ENCODE data around the gene RNF151.

The RNF151 gene

GRCh38 chr16:1929578-1930337 is 36.9 kb upstream of the RNF151 start:
- DNase-seq (ENCODE audit: low spot score): peak; percentile 86
- H3K4me3 ChIP-seq: peak overlapping the region; percentile 76
- peak overlapping the region; percentile 67 to 72 for H3K27ac ChIP-seq
- TF ChIP-seq CTCF (IDR thresholded peaks at IDR 0.05): peak; percentile 100

GRCh38 chr16:1930338-1930720 is 36.3 kb upstream of the RNF151 start:
- no peak for TF ChIP-seq CTCF (IDR thresholded peaks at IDR 0.05)
- Histone ChIP-seq H3K4me3 (no peak overlapping the region), H3K27ac (no peak overlapping the region)
- DNase-seq (ENCODE audit: low spot score): no peak

GRCh38 chr16:1932050-1933028 is 34.3 kb upstream of the RNF151 start:
- DNase-seq (ENCODE audit: low spot score): no peak
- no peak for TF ChIP-seq CTCF (IDR thresholded peaks at IDR 0.05)
- Histone ChIP-seq H3K27ac (no peak overlapping the region), H3K4me3 (no peak overlapping the region)

GRCh38 chr16:1933097-1933661 is 33.5 kb upstream of the RNF151 start:
- no peak overlapping the region for H3K27ac ChIP-seq
- DNase-seq (ENCODE audit: low spot score): no peak
- TF ChIP-seq CTCF (IDR thresholded peaks at IDR 0.05): no peak

GRCh38 chr16:1936945-1937479 is 29.6 kb upstream of the RNF151 start:
- Histone ChIP-seq H3K4me3 (no peak overlapping the region), H3K27ac (no peak overlapping the region)
- TF ChIP-seq CTCF (IDR thresholded peaks at IDR 0.05): no peak
- no peak for DNase-seq (ENCODE audit: low spot score)

More at GRCh38 chr16:1933097-1933661, 33.5 kb upstream of the RNF151 start:
- no peak overlapping the region for H3K4me3 ChIP-seq

- H3K27ac ChIP-seq: peak overlapping the region in 1 of 2 donors; percentile 24
- no peak for DNase-seq (ENCODE audit: low spot score)
- no peak for TF ChIP-seq CTCF (IDR thresholded peaks at IDR 0.05)
- H3K4me3 ChIP-seq: no peak overlapping the region
Measured at GRCh38 chr16:1938316-1938715, 28.3 kb upstream of the RNF151 start.

Data from coronary artery (tissue), 2 donors.